Progenitor cell of endocrine pancreas (in vitro differentiated cells): ENCODE results near the gene HAPLN1. TPM values are rescaled to one million over a fixed set of nuclear protein-coding genes. Genes with fewer than 3 reads are reported as not detected.

Experiments
- DNase-seq: peaks from one replicate; pipeline ENCODE4 v3.0.0; 2021; ENCODE audit warnings: low spot score; ENCODE audit not compliant: unreplicated experiment
- H3K27ac Mint-ChIP-seq: 2 replicates; pipeline ENCODE4 v1.8.0; 2021; ENCODE audit warnings: mild to moderate bottlenecking, moderate library complexity, mixed read lengths
- H3K27me3 Mint-ChIP-seq: 2 replicates; pipeline ENCODE4 v1.8.0; 2021; ENCODE audit warnings: mixed read lengths
- H3K36me3 Mint-ChIP-seq: 2 replicates; pipeline ENCODE4 v1.8.0; 2022; ENCODE audit warnings: mixed read lengths; ENCODE audit not compliant: insufficient read depth
- H3K4me1 Mint-ChIP-seq: 2 replicates; pipeline ENCODE4 v1.8.0; 2021; ENCODE audit warnings: low read depth, mixed read lengths
- H3K4me3 Mint-ChIP-seq: 2 replicates; pipeline ENCODE4 v1.8.0; 2021; ENCODE audit warnings: low read depth, mild to moderate bottlenecking, moderate library complexity, mixed read lengths
- H3K9me3 Mint-ChIP-seq: 2 replicates; pipeline ENCODE4 v1.8.0; 2021; ENCODE audit warnings: low read depth, mixed read lengths
- CTCF ChIP-seq: fragments of 200-600 bp; sonication (generic); IDR thresholded peaks from one replicate; pipeline ENCODE4 v1.5.0; 2021; ENCODE audit warnings: antibody characterized with exemption, mild to moderate bottlenecking; ENCODE audit not compliant: unreplicated experiment
- total RNA-seq: library from RNA; stranded (reverse); gene quantifications from 2 replicates; pipeline ENCODE4 v1.2.1, GENCODE V29; 2021

Gene HAPLN1
- total RNA-seq, 1 donor from 2014 or later: 0.89 TPM

GRCh38 chr5:83751201-83751600, 30.5 kb upstream of the HAPLN1 start:
- DNase-seq: no peak
- peaks cover 3% of the 10 kb centered on the region for H3K27me3 Mint-ChIP-seq
- H3K4me3 Mint-ChIP-seq: no peak overlapping the region
- no peak for TF ChIP-seq CTCF
- no peaks in the 10 kb centered on the region for H3K4me1 Mint-ChIP-seq
- peaks cover 3% of the 10 kb centered on the region for H3K36me3 Mint-ChIP-seq
- H3K27ac Mint-ChIP-seq: no peak overlapping the region
- peaks cover 17% of the 10 kb centered on the region for H3K9me3 Mint-ChIP-seq

GRCh38 chr5:83750749-83751148, 30.1 kb upstream of the HAPLN1 start:
- Mint-ChIP-seq H3K27me3 (peaks cover 3% of the 10 kb centered on the region), H3K27ac (no peak overlapping the region), H3K4me3 (no peak overlapping the region), H3K4me1 (no peaks in the 10 kb centered on the region), H3K36me3 (peaks cover 3% of the 10 kb centered on the region), H3K9me3 (peaks cover 14% of the 10 kb centered on the region)
- TF ChIP-seq CTCF: no peak
- no peak for DNase-seq

DNA sequence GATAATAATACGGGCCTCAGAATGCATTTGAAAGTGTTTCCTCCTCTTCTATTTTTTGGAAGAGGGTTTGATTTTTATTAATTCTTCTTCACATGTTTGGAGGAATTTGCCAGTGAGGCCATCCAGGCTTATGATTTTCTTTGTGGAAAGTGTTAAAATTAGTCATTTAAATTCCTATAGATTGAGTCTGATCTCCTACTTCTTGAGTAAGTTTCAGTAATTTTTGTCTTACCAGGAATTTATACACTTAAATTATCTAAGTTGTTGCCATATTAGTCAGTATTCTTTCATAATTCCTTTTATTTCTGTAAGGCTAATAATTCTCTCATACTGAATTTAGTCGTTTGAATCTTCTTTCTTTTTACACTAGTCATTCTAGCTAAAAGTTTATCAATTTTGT, 25.2 kb upstream of the HAPLN1 start:
- Mint-ChIP-seq H3K36me3 (peaks cover 3% of the 10 kb centered on the region), H3K27ac (no peak overlapping the region)

GRCh38 chr5:83744821-83745220, 24.2 kb upstream of the HAPLN1 start:
- H3K27me3 Mint-ChIP-seq: peaks cover 2% of the 10 kb centered on the region
- peaks cover 2% of the 10 kb centered on the region for H3K36me3 Mint-ChIP-seq
- no peak for DNase-seq
- no peak overlapping the region for H3K27ac Mint-ChIP-seq
- no peak overlapping the region for H3K4me3 Mint-ChIP-seq
- H3K4me1 Mint-ChIP-seq: peaks cover 2% of the 10 kb centered on the region
- no peak for TF ChIP-seq CTCF
- peaks cover 5% of the 10 kb centered on the region for H3K9me3 Mint-ChIP-seq

More for the DNA sequence above, 25.2 kb upstream of the HAPLN1 start:
- TF ChIP-seq CTCF: no peak
- Mint-ChIP-seq H3K4me1 (peaks cover 2% of the 10 kb centered on the region), H3K9me3 (peaks cover 9% of the 10 kb centered on the region), H3K4me3 (no peak overlapping the region), H3K27me3 (peaks cover 2% of the 10 kb centered on the region)
- no peak for DNase-seq

GRCh38 chr5:83742089-83742488, 21.4 kb upstream of the HAPLN1 start:
- no peak for TF ChIP-seq CTCF
- Mint-ChIP-seq H3K27me3 (peaks cover 2% of the 10 kb centered on the region), H3K27ac (no peak overlapping the region), H3K36me3 (no peaks in the 10 kb centered on the region), H3K4me3 (no peak overlapping the region), H3K9me3 (no peaks in the 10 kb centered on the region), H3K4me1 (peaks cover 2% of the 10 kb centered on the region)
- DNase-seq: no peak
